Peyer's patch (tissue), 4 donors: ENCODE results near the gene DST. TPM values are rescaled to one million over a fixed set of nuclear protein-coding genes. Genes with fewer than 3 reads are reported as not detected.

ENCODE experiments used
- DNase-seq, 3 donors: peaks; one replicate each; pipeline ENCODE4 v3.0.0-alpha.2; 2017 to 2019
- H3K27ac ChIP-seq, 4 donors: fragments of 200-600 bp; sonication (generic); one replicate each; pipeline ENCODE4 v1.5.1; 2016 to 2019
- H3K27me3 ChIP-seq, 2 donors: fragments of 200-600 bp; sonication (generic); one replicate each; pipeline ENCODE4 v1.5.1; 2019
- H3K36me3 ChIP-seq, 3 donors: fragments of 200-600 bp; sonication (generic); one replicate each; pipeline ENCODE4 v1.5.1; 2016 to 2019
- H3K4me1 ChIP-seq, 4 donors: fragments of 200-600 bp; sonication (generic); one replicate each; pipeline ENCODE4 v1.5.1; 2016 to 2019
- H3K4me3 ChIP-seq, 4 donors: fragments of 200-600 bp; sonication (generic); 1 replicate in 3 of 4; 2 replicates in 1 of 4; pipeline ENCODE4 v1.5.1; 2016 to 2019; ENCODE audit warnings: mild to moderate bottlenecking in 1 of 4
- H3K9me3 ChIP-seq, 4 donors: fragments of 200-600 bp; sonication (generic); one replicate each; pipeline ENCODE4 v1.5.1; 2016 to 2019; ENCODE audit warnings: mild to moderate bottlenecking in 1 of 4
- CTCF ChIP-seq, 6 experiments: fragments of 450-650 bp in 4 of 6; fragments of 200-600 bp in 2 of 6; sonication (generic) in 1 of 6; IDR thresholded peaks; one replicate each; pipeline ENCODE4 v1.5.1; 2017 to 2019; ENCODE audit warnings: antibody characterized with exemption in 6 of 6, mild to moderate bottlenecking in 3 of 6, moderate library complexity in 1 of 6
- POLR2A ChIP-seq, 2 donors: fragments of 450-650 bp; IDR thresholded peaks; one replicate each; pipeline ENCODE4 v1.5.1; 2017; ENCODE audit warnings: antibody characterized with exemption in 2 of 2, mild to moderate bottlenecking in 2 of 2, moderate library complexity in 2 of 2
- total RNA-seq, 4 donors: library from RNA; depleted of rRNA; stranded (reverse); fragments of >200 nt; gene quantifications; one replicate each; pipeline ENCODE4 v1.1.0, GENCODE V29; 2016

Gene DST
- total RNA-seq, 4 donors from 2014 or later, result 243 to 320 (median 285) TPM

DNA sequence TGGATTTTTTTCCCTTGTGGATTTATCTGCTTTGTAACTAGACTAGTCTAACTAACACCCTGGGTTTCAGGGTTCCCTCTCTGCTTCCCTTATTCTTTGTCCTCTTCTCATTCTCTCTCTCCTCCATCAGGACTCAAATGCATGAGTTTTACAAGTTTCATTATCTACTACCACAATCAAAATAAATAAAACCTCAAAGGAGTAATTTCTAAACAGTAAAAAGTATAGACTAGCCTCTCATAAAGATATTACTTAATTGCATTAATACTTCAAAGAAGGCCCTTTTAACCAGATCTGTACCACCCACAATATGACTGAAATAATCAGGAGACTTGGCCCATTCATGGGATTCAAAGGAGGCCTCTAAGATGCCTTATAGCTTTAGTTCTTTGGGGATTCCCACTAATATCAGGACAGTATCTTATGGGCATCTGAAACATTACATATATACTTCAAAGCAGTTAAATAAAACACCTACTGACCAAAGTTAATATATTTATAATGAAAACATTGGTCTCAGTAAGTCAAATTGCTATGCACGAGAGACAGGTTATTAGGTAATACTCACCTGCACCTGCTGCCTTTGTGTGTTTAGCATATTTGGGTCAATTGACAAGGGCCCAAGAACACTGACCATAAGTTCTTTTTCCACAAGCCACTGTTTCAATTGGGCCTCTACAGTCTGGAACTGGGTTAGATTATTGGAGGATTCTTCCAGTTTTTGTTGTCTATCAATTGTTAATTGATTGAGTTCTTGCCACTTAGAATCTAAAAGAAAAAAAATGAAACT, 85.7 kb downstream of the DST start:
- no peak for TF ChIP-seq CTCF (IDR thresholded peaks at IDR 0.05)
- no peak for TF ChIP-seq POLR2A (IDR thresholded peaks at IDR 0.05)
- no peak for DNase-seq
- Histone ChIP-seq H3K36me3 (peaks cover 0 to 39% (median 0%) of the 10 kb centered on the region in 3 donors), H3K4me1 (peaks cover 0 to 5% (median 0%) of the 10 kb centered on the region in 4 donors), H3K27ac (no peak overlapping the region), H3K27me3 (no peaks in the 10 kb centered on the region), H3K9me3 (no peaks in the 10 kb centered on the region), H3K4me3 (no peak overlapping the region)

- Histone ChIP-seq H3K9me3 (no peaks in the 10 kb centered on the region), H3K36me3 (peaks cover 0 to 36% (median 0%) of the 10 kb centered on the region in 3 donors), H3K27me3 (no peaks in the 10 kb centered on the region), H3K4me1 (peaks cover 0 to 14% (median 0%) of the 10 kb centered on the region in 4 donors), H3K4me3 (no peak overlapping the region), H3K27ac (peak overlapping the region in 1 of 4 donors; percentile 13)
- no peak for DNase-seq
- TF ChIP-seq POLR2A (IDR thresholded peaks at IDR 0.05) (no peak), CTCF (IDR thresholded peaks at IDR 0.05) (no peak)
These were observed 87.2 kb downstream of the DST start for GRCh38 chr6:56555438-56555872.

DNA sequence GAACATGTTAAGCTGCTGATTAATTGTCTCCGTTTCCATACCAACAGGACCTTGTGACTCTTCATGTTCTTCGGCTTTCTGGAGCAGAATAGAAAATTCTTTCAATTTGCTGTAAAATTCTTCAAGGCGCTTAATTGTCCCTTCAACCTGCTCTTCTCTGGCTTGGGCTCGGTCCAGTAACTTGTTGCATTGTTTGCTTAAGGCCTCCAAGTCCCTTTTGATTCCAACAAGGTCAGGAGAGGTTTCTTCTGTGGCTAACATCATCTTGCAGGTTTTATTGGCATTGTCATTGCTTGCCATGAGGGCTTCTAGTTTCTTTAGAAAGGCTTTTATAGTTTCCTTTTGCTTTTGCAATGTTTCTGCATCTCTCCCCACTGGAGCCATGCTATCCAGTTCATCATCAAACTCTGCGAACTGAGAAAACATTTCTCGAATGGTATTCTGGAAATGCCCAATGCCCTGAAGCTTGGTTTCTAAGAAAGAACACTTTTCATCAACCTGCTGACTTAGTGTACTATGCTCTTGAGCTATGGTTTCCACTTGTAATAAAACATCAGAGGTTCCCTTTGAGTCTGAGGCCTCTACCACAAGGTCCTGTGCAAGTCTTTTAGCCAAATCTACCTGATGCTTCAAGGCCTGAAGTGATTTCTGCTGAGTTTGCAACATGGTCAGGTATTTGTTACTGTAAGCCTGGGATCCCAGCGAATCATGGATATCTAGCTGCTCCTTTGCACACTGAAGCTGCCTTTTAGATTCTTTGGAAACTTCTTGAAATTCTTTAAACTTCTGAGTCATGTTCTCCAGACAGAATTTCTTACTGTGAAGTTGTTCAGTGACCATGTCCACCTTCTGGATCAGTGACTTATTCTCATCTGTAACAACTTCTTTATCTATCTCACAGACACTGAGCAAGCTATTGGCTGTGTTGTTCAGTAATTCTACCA, 90.2 kb downstream of the DST start:
- H3K4me3 ChIP-seq, result no peak overlapping the region
- peaks cover 0 to 18% (median 0%) of the 10 kb centered on the region in 4 donors for H3K4me1 ChIP-seq
- H3K9me3 ChIP-seq, result no peaks in the 10 kb centered on the region
- no peak overlapping the region for H3K27ac ChIP-seq
- no peak for DNase-seq
- peaks cover 0 to 29% (median 0%) of the 10 kb centered on the region in 3 donors for H3K36me3 ChIP-seq
- no peak for TF ChIP-seq POLR2A (IDR thresholded peaks at IDR 0.05)
- no peak for TF ChIP-seq CTCF (IDR thresholded peaks at IDR 0.05)
- no peaks in the 10 kb centered on the region for H3K27me3 ChIP-seq

GRCh38 chr6:56551409-56552120, 91.1 kb downstream of the DST start:
- TF ChIP-seq POLR2A (IDR thresholded peaks at IDR 0.05), result no peak
- TF ChIP-seq CTCF (IDR thresholded peaks at IDR 0.05), result no peak
- DNase-seq, result no peak
- H3K27ac ChIP-seq, result no peak overlapping the region
- no peak overlapping the region for H3K4me3 ChIP-seq
- no peaks in the 10 kb centered on the region for H3K9me3 ChIP-seq
- H3K4me1 ChIP-seq, result peaks cover 0 to 18% (median 0%) of the 10 kb centered on the region in 4 donors
- H3K36me3 ChIP-seq, result peaks cover 0 to 21% (median 0%) of the 10 kb centered on the region in 3 donors
- no peaks in the 10 kb centered on the region for H3K27me3 ChIP-seq

DNA sequence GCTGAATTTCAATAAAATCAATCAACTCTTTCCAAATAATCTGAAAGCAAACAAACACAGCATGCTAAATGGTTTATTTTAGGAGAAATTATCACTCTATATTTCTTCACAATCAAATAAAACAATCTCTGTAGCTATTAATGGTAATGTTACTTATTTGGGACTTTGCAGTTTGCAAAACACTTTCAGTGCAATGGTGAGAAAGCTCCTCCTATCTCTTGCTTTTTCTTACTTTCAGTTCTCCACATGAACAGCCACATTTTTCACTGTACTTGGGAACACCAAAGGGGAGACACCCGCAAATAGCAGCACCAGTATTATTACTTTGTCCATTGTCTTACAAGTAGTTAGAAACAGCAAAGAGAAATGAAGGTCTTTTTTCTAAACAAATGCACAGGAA, 92.4 kb downstream of the DST start:
- TF ChIP-seq CTCF (IDR thresholded peaks at IDR 0.05) (no peak), POLR2A (IDR thresholded peaks at IDR 0.05) (no peak)
- Histone ChIP-seq H3K9me3 (no peaks in the 10 kb centered on the region), H3K27me3 (no peaks in the 10 kb centered on the region), H3K4me3 (no peak overlapping the region), H3K4me1 (peaks cover 0 to 18% (median 0%) of the 10 kb centered on the region in 4 donors), H3K27ac (no peak overlapping the region), H3K36me3 (peaks cover 0 to 17% (median 0%) of the 10 kb centered on the region in 3 donors)
- DNase-seq, result no peak
